ENCODE measurements around the gene TECTA.

GRCh38 chr11:121110871-121111724 lies 10.1 kb downstream of the TECTA start:
- TF ChIP-seq CTCF (IDR thresholded peaks at IDR 0.05; ENCODE audit: insufficient read depth, low read depth, low read length) (no peak), EZH2 (IDR thresholded peaks at IDR 0.05; ENCODE audit: insufficient read depth, low read length) (no peak)

All from astrocyte (in vitro differentiated cells and primary cell).